Fibroblast of the aortic adventitia (primary cell): Measurements from ENCODE around the gene SDC3. TPM values are rescaled to one million over a fixed set of nuclear protein-coding genes. Genes with fewer than 3 reads are reported as not detected.
"Not testable (repeated sequence)": the region's sequence is repeated elsewhere in the genome, so short reads cannot be mapped to it uniquely, and the experiment has no call there.

ENCODE experiments used
- DNase-seq: peaks from one replicate; pipeline ENCODE4 v3.0.0-alpha.2; 2010; ENCODE audit warnings: low read depth
- H3K4me3 ChIP-seq: 2 replicates; pipeline ENCODE4 v1.5.1; 2011; ENCODE audit warnings: low read depth, mild to moderate bottlenecking, control low read depth, low read length, moderate library complexity
- total RNA-seq: library from RNA; depleted of rRNA; stranded (reverse); fragments of >200 nt; gene quantifications from 2 replicates; pipeline ENCODE4 v1.2.3, GENCODE V29; 2012; ENCODE audit warnings: low replicate concordance
- TF ChIP-seq, protein P1 (sequence below): IDR thresholded peaks from 2 replicates; pipeline ENCODE4 v1.5.1; 2011; ENCODE audit warnings: mild to moderate bottlenecking, low read length, control low read depth, inconsistent platforms; ENCODE audit not compliant: insufficient read depth

SDC3 gene
- total RNA-seq, 1 donor = 47.5 TPM

DNA sequence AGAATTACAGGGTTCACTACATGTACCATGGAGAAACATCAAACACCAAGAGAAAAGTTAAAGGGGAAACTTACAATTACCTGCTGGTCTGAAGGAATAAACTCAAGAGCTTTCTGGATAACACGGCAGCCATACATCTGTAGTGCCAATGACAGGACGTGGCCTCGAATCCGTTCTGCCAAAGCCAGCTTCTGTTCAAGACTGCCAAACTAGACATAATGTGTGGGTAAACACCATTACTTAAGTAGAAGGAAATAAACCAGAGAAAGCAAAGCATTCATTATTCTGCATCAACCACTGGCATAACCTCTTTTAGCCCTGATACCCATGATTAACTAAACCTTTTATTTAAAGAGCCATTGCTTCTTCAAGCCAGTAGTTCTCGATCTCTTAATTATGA is 41.5 kb upstream of the SDC3 start:
- no peak for DNase-seq
- no peak overlapping the region for H3K4me3 ChIP-seq
- TF ChIP-seq, protein P1, sequence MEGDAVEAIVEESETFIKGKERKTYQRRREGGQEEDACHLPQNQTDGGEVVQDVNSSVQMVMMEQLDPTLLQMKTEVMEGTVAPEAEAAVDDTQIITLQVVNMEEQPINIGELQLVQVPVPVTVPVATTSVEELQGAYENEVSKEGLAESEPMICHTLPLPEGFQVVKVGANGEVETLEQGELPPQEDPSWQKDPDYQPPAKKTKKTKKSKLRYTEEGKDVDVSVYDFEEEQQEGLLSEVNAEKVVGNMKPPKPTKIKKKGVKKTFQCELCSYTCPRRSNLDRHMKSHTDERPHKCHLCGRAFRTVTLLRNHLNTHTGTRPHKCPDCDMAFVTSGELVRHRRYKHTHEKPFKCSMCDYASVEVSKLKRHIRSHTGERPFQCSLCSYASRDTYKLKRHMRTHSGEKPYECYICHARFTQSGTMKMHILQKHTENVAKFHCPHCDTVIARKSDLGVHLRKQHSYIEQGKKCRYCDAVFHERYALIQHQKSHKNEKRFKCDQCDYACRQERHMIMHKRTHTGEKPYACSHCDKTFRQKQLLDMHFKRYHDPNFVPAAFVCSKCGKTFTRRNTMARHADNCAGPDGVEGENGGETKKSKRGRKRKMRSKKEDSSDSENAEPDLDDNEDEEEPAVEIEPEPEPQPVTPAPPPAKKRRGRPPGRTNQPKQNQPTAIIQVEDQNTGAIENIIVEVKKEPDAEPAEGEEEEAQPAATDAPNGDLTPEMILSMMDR = no peak

DNA sequence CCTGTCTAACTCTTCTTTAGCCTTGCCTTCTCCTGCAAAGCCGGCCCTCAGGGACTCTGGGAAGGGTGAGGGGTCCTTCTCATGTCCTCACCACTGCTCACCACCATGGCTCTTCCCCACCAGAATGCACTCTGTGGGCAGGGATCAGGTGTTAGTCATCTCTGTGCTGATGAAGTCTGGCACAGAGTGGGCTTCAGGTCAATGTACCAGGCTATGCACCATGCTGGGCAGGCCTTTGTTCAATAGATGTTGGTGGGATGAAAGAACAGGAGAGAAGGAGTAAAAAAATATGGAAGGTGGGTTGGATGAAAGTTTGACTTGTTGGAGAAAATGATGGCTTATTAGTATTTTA is 40.9 kb upstream of the SDC3 start:
- H3K4me3 ChIP-seq, DNase-seq: not testable (repeated sequence)

DNA sequence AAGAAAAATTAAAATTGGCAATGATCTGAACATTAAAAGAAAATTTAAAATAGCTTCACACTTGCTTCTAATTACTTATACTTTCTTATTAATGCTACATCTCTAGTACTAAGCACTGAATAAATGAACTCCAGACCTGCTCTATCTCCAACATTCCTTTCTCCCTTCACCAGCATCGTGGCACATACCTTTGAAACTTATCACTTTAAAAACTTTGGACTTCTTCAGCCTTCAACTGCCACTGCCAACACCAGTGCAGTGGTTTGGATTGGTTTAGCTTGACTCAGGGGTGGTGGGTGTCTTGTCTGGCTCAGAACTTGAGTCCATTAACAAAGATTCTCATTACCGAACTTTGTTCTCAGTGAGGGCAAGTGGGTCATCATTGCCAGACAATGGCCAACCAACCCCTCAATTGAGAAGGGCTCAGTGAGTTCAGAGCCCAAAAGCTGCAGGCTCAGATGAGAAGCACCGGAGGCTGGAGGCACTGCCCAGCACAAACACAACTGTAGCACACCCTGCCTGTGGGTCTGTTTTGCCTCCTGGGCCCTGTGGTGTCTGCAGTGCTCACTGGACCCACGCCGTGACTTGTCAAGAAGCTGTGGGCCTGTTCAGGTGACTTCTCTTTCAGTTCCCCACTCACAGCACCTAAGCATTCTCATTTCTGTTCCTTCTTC is 40.4 kb upstream of the SDC3 start:
- H3K4me3 ChIP-seq = not testable (repeated sequence)
- DNase-seq = peak; percentile 51

DNA sequence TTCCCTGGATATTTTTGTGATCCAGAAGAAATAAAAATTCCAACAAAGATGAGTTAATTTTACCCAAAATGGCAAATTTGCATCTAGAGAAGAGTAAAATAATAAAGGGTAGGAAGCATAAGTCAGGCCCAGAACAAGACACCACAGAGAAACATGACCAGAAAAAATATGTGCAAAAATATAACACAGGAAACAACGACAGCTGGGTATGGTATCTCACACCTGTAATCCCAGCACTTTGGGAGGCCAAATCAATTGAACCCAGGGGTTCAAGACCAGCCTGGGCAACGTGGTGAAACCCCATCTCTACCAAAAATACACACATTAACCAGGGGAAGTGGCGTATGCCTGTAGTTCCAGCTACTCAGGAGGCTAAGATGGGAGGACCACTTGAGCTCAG is 39.7 kb upstream of the SDC3 start:
- TF ChIP-seq, protein P1 = no peak
- DNase-seq = no peak
- no peak overlapping the region for H3K4me3 ChIP-seq

DNA sequence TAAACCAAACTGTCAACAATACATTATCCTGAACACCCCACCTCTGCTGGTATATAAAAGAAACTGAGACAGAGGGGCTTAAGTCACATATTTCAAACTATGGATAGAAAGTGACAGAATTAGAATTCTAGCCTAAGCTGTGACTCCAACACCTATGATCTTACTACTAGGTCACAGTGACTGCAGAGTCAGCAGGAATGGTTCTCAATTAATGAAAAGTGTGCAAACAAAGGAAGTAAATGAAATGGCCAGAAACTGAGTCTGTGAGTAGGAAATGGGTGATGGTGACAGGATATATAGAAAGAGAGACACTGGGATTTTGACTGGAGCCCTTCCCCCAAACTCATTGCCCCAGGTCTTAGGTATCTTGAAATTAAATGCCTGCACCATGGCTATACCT is 38.7 kb upstream of the SDC3 start:
- TF ChIP-seq, protein P1 = no peak
- no peak for DNase-seq
- no peak overlapping the region for H3K4me3 ChIP-seq

DNA sequence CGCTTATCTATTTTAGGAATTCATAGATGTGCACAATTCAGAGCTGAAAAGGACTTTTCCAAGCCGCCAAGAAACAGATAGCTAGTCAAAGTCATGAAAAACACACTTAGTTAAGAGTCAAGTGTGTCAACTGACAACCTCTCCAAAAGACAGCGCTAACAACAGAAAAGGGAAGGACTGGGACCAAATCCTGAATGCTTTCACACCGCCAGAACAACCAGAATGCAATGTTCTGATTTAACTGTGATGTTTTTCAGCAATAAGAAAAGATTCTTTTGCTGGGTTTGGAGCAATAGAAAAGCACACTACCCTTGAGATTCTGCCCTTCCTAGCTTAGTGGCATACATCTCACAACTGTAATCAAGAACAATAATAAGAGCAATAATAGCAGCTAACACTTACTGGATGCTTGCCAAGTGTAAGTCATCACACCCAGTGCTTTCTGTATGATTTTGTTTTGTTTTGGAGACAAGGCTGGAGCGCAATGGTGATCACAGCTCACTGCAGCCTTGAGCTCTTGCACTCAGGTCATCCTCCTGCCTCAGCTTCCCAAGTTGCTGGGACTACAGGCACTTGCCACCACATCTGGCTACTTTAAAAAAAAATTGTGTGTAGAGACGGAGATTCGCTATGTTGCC is 33.9 kb upstream of the SDC3 start:
- TF ChIP-seq, protein P1 = no peak
- DNase-seq = peak; percentile 34

DNA sequence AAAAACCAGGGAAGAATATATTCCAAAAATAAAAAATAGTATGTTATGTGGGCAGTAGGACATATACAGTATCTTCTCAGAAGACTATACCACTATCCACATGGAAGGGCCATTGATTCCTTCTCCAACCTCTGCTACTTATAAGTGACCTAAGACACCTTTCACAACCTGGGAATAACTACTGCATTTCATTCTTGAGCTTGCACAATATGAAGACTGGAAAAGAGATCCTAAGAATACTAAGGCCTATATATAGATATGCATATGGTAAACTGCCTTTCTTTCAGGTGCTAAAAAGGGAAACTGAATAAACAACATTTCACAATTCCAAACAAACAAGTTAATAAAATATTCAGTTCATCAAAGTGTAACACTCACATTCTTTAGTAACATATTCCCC is 32.0 kb upstream of the SDC3 start:
- TF ChIP-seq, protein P1 = no peak
- no peak for DNase-seq
- no peak overlapping the region for H3K4me3 ChIP-seq

More for the DNA sequence above, 33.9 kb upstream of the SDC3 start:
- H3K4me3 ChIP-seq = no peak overlapping the region
